ENCODE data around the gene ZNF700. TPM values are rescaled to one million over a fixed set of nuclear protein-coding genes. Genes with fewer than 3 reads are reported as not detected.
A peak's percentile ranks its signal among the peaks of the same experiment; 100 is the strongest.
"Not testable (repeated sequence)": the region's sequence is repeated elsewhere in the genome, so short reads cannot be mapped to it uniquely, and the experiment has no call there.

Gene ZNF700
- 5.8 TPM for polyA plus RNA-seq (2013, experiment 1 of 2)
- 5.6 TPM for polyA plus RNA-seq (2013, experiment 2 of 2)

DNA sequence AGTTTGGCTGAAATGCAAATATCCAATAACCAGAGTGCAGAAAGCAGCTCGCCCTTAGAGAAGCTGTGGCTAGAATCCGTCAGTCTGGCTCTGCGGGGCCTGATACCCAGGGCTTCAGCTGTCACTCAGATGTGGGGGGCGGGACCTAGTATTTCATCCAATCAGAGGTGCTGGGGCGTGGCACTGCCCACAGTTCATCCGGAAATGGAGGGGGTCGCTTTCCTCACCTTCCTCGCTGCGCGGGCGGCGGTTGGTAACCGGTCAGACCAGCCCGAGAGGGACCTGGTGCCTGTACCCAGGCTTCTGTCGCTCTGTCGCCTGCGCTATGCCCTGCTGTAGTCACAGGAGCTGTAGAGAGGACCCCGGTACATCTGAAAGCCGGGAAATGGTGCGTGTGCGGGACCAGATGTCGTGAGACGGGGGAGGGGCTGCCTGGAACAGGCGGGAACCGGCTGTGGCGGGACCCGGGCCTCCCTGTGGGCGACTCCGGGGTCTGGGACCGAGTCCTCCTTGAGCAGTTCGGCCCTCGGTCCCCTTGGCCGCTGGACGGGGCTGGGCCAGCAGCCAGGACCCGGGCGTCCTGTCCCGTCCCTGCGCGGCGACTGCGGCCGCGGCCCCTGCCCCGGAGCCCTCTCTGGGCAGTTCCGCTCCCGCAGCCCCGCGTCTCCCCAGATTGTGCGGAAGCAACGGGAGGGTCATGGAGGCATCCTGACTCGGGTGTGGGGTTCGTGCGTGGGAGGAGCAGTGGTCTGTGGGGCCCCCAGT is at the start of gene ZNF700:
Gene ZNF700, plus strand, starts transcription at position 222 of the 765 bp plus-strand sequence. Its CDS starts 104 bp downstream, at position 326.
- Histone ChIP-seq H3K4me2 (ENCODE audit: insufficient read depth, low read length, poor library complexity, severe bottlenecking) (peak within 1 kb of the TSS; percentile 82), H2BK5ac (ENCODE audit: low read length) (peak within 1 kb of the TSS; percentile 98), H3K9me3 (replicated peaks in 1 of 2; ENCODE audit: control insufficient read depth in 2 of 2, insufficient read depth in 1 of 2, low read depth in 1 of 2, low read length in 2 of 2) (peaks cover 7 to 34% of the 10 kb centered on the region in 2 donors), H3K27me3 (ENCODE audit: control insufficient read depth in 3 of 3, insufficient read depth in 3 of 3, low read depth in 1 of 3, low read length in 3 of 3) (no peaks in the 10 kb centered on the region), H3K4me1 (ENCODE audit: control insufficient read depth in 2 of 2, insufficient read depth in 1 of 2, low read depth in 1 of 2, low read length in 2 of 2) (peaks cover 6% of the 10 kb centered on the region in 2 donors), H3K27ac (replicated peaks; ENCODE audit: low read length) (peak within 1 kb of the TSS; percentile 97), H3K79me1 (ENCODE audit: low read depth, low read length) (peaks cover 2% of the 10 kb centered on the region), H2BK15ac (ENCODE audit: low read length) (peak within 1 kb of the TSS; percentile 95), H4K91ac (ENCODE audit: low read depth, low read length, poor library complexity) (no peak within 1 kb of the TSS), H2AFZ (ENCODE audit: low read length) (peak within 1 kb of the TSS; percentile 99), H3K18ac (ENCODE audit: low read length) (peak within 1 kb of the TSS; percentile 89), H3K14ac (ENCODE audit: low read length) (peak within 1 kb of the TSS; percentile 95), H4K8ac (ENCODE audit: low read depth, low read length) (no peak within 1 kb of the TSS), H2BK12ac (ENCODE audit: low read length) (no peak within 1 kb of the TSS), H3K4ac (ENCODE audit: low read length) (no peak within 1 kb of the TSS), H3K4me3 (ENCODE audit: low read length in 2 of 2) (peak within 1 kb of the TSS; percentile 90 to 99), H3K23ac (ENCODE audit: low read depth, low read length, poor library complexity) (peak within 1 kb of the TSS; percentile 75), H3K36me3 (replicated peaks in 1 of 2; ENCODE audit: control insufficient read depth in 2 of 2, insufficient read depth in 2 of 2, low read length in 2 of 2) (peaks cover under 1 to 32% of the 10 kb centered on the region in 2 donors), H2AK5ac (ENCODE audit: low read depth, low read length) (peak within 1 kb of the TSS; percentile 85), H3K9ac (ENCODE audit: low read depth, low read length, poor library complexity) (peak within 1 kb of the TSS; percentile 92), H2BK120ac (ENCODE audit: low read depth, low read length) (peak within 1 kb of the TSS; percentile 95)
- peak; percentile 92 for DNase-seq (ENCODE audit: low spot score)
- WGBS, 2 donors (ENCODE audit: extremely low coverage in 2 of 2, insufficient read length in 2 of 2, insufficient replicate concordance in 1 of 2): no CpG with 5 or more reads among the region's 53 CpGs

DNA sequence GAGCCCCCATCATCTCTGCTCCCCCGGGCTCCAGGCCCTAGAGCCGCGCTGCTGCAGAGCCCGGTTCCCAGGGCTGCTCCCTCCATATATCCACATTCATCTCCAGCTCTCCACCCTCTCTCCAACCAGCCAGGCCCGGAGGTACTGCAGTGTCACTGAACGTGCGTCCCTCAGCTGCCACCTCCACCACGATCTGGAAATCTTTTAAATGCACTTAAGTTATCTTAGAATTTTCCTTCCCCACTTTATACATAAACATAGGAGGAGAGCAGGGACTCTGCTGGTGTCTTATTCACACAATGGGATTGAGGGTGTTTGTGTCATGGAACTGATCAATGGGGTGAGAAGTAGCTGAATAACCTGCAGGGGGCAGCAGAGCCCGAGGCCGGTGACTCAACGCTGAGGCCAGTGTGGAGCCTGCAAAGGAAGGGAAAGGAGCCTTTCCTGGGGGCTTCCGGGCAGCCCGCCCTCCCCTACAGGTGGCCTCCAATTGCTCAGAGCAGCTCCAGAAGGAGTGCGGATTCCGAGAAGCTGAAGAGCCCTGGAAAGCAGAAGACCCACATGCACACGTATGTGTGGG is 45.1 kb upstream of the ZNF700 start:
- H3K79me1 ChIP-seq (ENCODE audit: low read depth, low read length); H3K4me3 ChIP-seq (ENCODE audit: low read length in 2 of 2); H3K4ac ChIP-seq (ENCODE audit: low read length); H3K9ac ChIP-seq (ENCODE audit: low read depth, low read length, poor library complexity); H2BK15ac ChIP-seq (ENCODE audit: low read length); H2BK120ac ChIP-seq (ENCODE audit: low read depth, low read length); H3K27me3 ChIP-seq (ENCODE audit: control insufficient read depth in 3 of 3, insufficient read depth in 3 of 3, low read depth in 1 of 3, low read length in 3 of 3); DNase-seq (ENCODE audit: low spot score); H3K23ac ChIP-seq (ENCODE audit: low read depth, low read length, poor library complexity); H4K91ac ChIP-seq (ENCODE audit: low read depth, low read length, poor library complexity); H3K14ac ChIP-seq (ENCODE audit: low read length); H4K8ac ChIP-seq (ENCODE audit: low read depth, low read length); H2BK5ac ChIP-seq (ENCODE audit: low read length); H3K27ac ChIP-seq (replicated peaks; ENCODE audit: low read length); H2AK5ac ChIP-seq (ENCODE audit: low read depth, low read length); H3K4me1 ChIP-seq (ENCODE audit: control insufficient read depth in 2 of 2, insufficient read depth in 1 of 2, low read depth in 1 of 2, low read length in 2 of 2); H3K36me3 ChIP-seq (replicated peaks in 1 of 2; ENCODE audit: control insufficient read depth in 2 of 2, insufficient read depth in 2 of 2, low read length in 2 of 2); H2BK12ac ChIP-seq (ENCODE audit: low read length); H2AFZ ChIP-seq (ENCODE audit: low read length); H3K4me2 ChIP-seq (ENCODE audit: insufficient read depth, low read length, poor library complexity, severe bottlenecking); H3K18ac ChIP-seq (ENCODE audit: low read length): not testable (repeated sequence)
- H3K9me3 ChIP-seq (replicated peaks in 1 of 2; ENCODE audit: control insufficient read depth in 2 of 2, insufficient read depth in 1 of 2, low read depth in 1 of 2, low read length in 2 of 2): peaks cover 6 to 15% of the 10 kb centered on the region in 2 donors
- no CpG with 5 or more reads among the region's 16 CpGs for WGBS, 2 donors (ENCODE audit: extremely low coverage in 2 of 2, insufficient read length in 2 of 2, insufficient replicate concordance in 1 of 2)

- no peak for DNase-seq (ENCODE audit: low spot score)
- Histone ChIP-seq H2BK12ac (ENCODE audit: low read length) (no peak overlapping the region), H3K4me1 (ENCODE audit: control insufficient read depth in 2 of 2, insufficient read depth in 1 of 2, low read depth in 1 of 2, low read length in 2 of 2) (no peaks in the 10 kb centered on the region), H3K36me3 (replicated peaks in 1 of 2; ENCODE audit: control insufficient read depth in 2 of 2, insufficient read depth in 2 of 2, low read length in 2 of 2) (no peaks in the 10 kb centered on the region), H2AFZ (ENCODE audit: low read length) (no peak overlapping the region), H3K4ac (ENCODE audit: low read length) (no peak overlapping the region), H3K14ac (ENCODE audit: low read length) (no peak overlapping the region), H3K79me1 (ENCODE audit: low read depth, low read length) (no peaks in the 10 kb centered on the region), H3K9me3 (replicated peaks in 1 of 2; ENCODE audit: control insufficient read depth in 2 of 2, insufficient read depth in 1 of 2, low read depth in 1 of 2, low read length in 2 of 2) (peaks cover 6 to 19% of the 10 kb centered on the region in 2 donors), H2AK5ac (ENCODE audit: low read depth, low read length) (no peak overlapping the region), H3K9ac (ENCODE audit: low read depth, low read length, poor library complexity) (no peak overlapping the region), H3K4me2 (ENCODE audit: insufficient read depth, low read length, poor library complexity, severe bottlenecking) (no peak overlapping the region), H3K27me3 (ENCODE audit: control insufficient read depth in 3 of 3, insufficient read depth in 3 of 3, low read depth in 1 of 3, low read length in 3 of 3) (no peaks in the 10 kb centered on the region), H2BK120ac (ENCODE audit: low read depth, low read length) (no peak overlapping the region), H3K4me3 (ENCODE audit: low read length in 2 of 2) (no peak overlapping the region), H3K27ac (replicated peaks; ENCODE audit: low read length) (no peak overlapping the region), H4K8ac (ENCODE audit: low read depth, low read length) (no peak overlapping the region), H2BK5ac (ENCODE audit: low read length) (peak overlapping the region; percentile 13), H4K91ac (ENCODE audit: low read depth, low read length, poor library complexity) (no peak overlapping the region), H3K23ac (ENCODE audit: low read depth, low read length, poor library complexity) (no peak overlapping the region), H2BK15ac (ENCODE audit: low read length) (no peak overlapping the region), H3K18ac (ENCODE audit: low read length) (peak overlapping the region; percentile 57)
- no CpG with 5 or more reads among the region's 12 CpGs for WGBS, 2 donors (ENCODE audit: extremely low coverage in 2 of 2, insufficient read length in 2 of 2, insufficient replicate concordance in 1 of 2)
Observed at GRCh38 chr19:11880598-11880997, 44.3 kb upstream of the ZNF700 start.

DNA sequence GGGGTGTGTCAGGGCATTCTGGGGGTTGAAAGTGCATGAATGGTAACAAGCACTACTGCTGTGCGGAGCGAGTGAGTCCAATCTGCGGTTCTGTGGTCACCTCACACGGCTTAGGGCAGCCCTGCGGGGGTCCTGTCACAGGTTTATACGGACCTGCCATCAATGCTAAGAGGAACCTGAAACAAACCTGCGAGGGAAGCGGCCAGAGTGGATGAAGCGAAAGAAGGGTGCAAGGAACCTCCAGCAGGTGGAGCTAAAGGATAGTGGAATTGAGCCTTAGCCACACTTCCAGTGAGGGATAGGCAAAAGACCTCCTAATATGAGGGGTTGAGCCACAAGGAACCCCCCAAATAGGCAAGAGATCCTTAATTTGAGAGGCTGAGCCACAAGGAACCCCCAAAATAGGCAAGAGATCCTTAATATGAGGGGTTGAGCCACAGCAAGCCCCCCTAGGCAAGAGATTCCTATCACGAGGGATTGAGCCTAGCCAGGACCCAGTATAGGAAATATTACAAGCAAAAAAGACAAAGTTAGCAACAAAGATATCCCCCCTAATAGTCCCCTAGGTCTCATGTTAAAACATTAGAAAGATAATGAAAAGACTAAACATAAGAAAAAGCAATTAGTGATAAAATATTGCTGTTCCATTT is 43.6 kb upstream of the ZNF700 start:
- no peak overlapping the region for H3K9ac ChIP-seq (ENCODE audit: low read depth, low read length, poor library complexity)
- peak overlapping the region; percentile 13 for H2BK5ac ChIP-seq (ENCODE audit: low read length)
- no peak overlapping the region for H4K91ac ChIP-seq (ENCODE audit: low read depth, low read length, poor library complexity)
- H3K27me3 ChIP-seq (ENCODE audit: control insufficient read depth in 3 of 3, insufficient read depth in 3 of 3, low read depth in 1 of 3, low read length in 3 of 3): no peaks in the 10 kb centered on the region
- H2AK5ac ChIP-seq (ENCODE audit: low read depth, low read length): no peak overlapping the region
- no peak overlapping the region for H3K4me2 ChIP-seq (ENCODE audit: insufficient read depth, low read length, poor library complexity, severe bottlenecking)
- no peak overlapping the region for H2AFZ ChIP-seq (ENCODE audit: low read length)
- peaks cover 6 to 21% of the 10 kb centered on the region in 2 donors for H3K9me3 ChIP-seq (replicated peaks in 1 of 2; ENCODE audit: control insufficient read depth in 2 of 2, insufficient read depth in 1 of 2, low read depth in 1 of 2, low read length in 2 of 2)
- no peaks in the 10 kb centered on the region for H3K4me1 ChIP-seq (ENCODE audit: control insufficient read depth in 2 of 2, insufficient read depth in 1 of 2, low read depth in 1 of 2, low read length in 2 of 2)
- WGBS, 2 donors (ENCODE audit: extremely low coverage in 2 of 2, insufficient read length in 2 of 2, insufficient replicate concordance in 1 of 2): no CpG with 5 or more reads among the region's 10 CpGs
- no peak overlapping the region for H2BK12ac ChIP-seq (ENCODE audit: low read length)
- no peak overlapping the region for H2BK120ac ChIP-seq (ENCODE audit: low read depth, low read length)
- no peak overlapping the region for H3K14ac ChIP-seq (ENCODE audit: low read length)
- H3K4ac ChIP-seq (ENCODE audit: low read length): no peak overlapping the region
- H2BK15ac ChIP-seq (ENCODE audit: low read length): no peak overlapping the region
- H3K27ac ChIP-seq (replicated peaks; ENCODE audit: low read length): no peak overlapping the region
- no peaks in the 10 kb centered on the region for H3K36me3 ChIP-seq (replicated peaks in 1 of 2; ENCODE audit: control insufficient read depth in 2 of 2, insufficient read depth in 2 of 2, low read length in 2 of 2)
- no peaks in the 10 kb centered on the region for H3K79me1 ChIP-seq (ENCODE audit: low read depth, low read length)
- no peak overlapping the region for H4K8ac ChIP-seq (ENCODE audit: low read depth, low read length)
- no peak overlapping the region for H3K23ac ChIP-seq (ENCODE audit: low read depth, low read length, poor library complexity)
- peak overlapping the region; percentile 57 for H3K18ac ChIP-seq (ENCODE audit: low read length)
- peak; percentile 62 for DNase-seq (ENCODE audit: low spot score)
- no peak overlapping the region for H3K4me3 ChIP-seq (ENCODE audit: low read length in 2 of 2)
